DMS79 (cell line): ENCODE measurements around the gene SYT15B.
"Not testable (repeated sequence)": the region's sequence is repeated elsewhere in the genome, so short reads cannot be mapped to it uniquely, and the experiment has no call there.

ENCODE experiments used
- DNase-seq: peaks from one replicate; lab custom pipeline; 2025; lab: John Stamatoyannopoulos, UW

Gene SYT15B

GRCh38 chr10:47763554-47764175 lies at the start of gene SYT15B:
SYT15B (minus strand) TSS chr10:47763592; CDS start chr10:47762640, 952 bp downstream.
- DNase-seq = not testable (repeated sequence)

GRCh38 chr10:47779590-47779989 lies 16.2 kb upstream of the SYT15B start:
- not testable (repeated sequence) for DNase-seq

GRCh38 chr10:47775361-47776231 lies 12.2 kb upstream of the SYT15B start:
- DNase-seq = not testable (repeated sequence)

- DNase-seq = not testable (repeated sequence)
These were observed 7.4 kb upstream of the SYT15B start for GRCh38 chr10:47770745-47771144.

- not testable (repeated sequence) for DNase-seq
These were observed 5.3 kb upstream of the SYT15B start for GRCh38 chr10:47768578-47769115.

GRCh38 chr10:47768085-47768484 lies 4.7 kb upstream of the SYT15B start:
- DNase-seq = not testable (repeated sequence)

- not testable (repeated sequence) for DNase-seq
These were observed 3.8 kb upstream of the SYT15B start for GRCh38 chr10:47767236-47767635.

GRCh38 chr10:47765232-47765631 lies 1.8 kb upstream of the SYT15B start:
- not testable (repeated sequence) for DNase-seq

GRCh38 chr10:47762674-47763553 lies 478 bp downstream of the SYT15B start:
- not testable (repeated sequence) for DNase-seq

- not testable (repeated sequence) for DNase-seq
These were observed 4.5 kb downstream of the SYT15B start for GRCh38 chr10:47758855-47759254.

- DNase-seq = not testable (repeated sequence)
These were observed 7.2 kb downstream of the SYT15B start for GRCh38 chr10:47756169-47756568.

GRCh38 chr10:47753871-47754270 lies 9.5 kb downstream of the SYT15B start:
- not testable (repeated sequence) for DNase-seq

- DNase-seq = not testable (repeated sequence)
These were observed 10.2 kb downstream of the SYT15B start for GRCh38 chr10:47753176-47753575.

GRCh38 chr10:47751821-47752220 lies 11.6 kb downstream of the SYT15B start:
- not testable (repeated sequence) for DNase-seq

GRCh38 chr10:47750360-47750759 lies 13.0 kb downstream of the SYT15B start:
- not testable (repeated sequence) for DNase-seq

GRCh38 chr10:47746780-47747376 lies 16.5 kb downstream of the SYT15B start:
- not testable (repeated sequence) for DNase-seq

- not testable (repeated sequence) for DNase-seq
These were observed 18.5 kb downstream of the SYT15B start for GRCh38 chr10:47744881-47745280.

- DNase-seq = not testable (repeated sequence)
These were observed 19.5 kb downstream of the SYT15B start for GRCh38 chr10:47743611-47744550.

GRCh38 chr10:47740868-47741267 lies 22.5 kb downstream of the SYT15B start:
- DNase-seq = not testable (repeated sequence)

GRCh38 chr10:47730911-47731310 lies 32.5 kb downstream of the SYT15B start:
- not testable (repeated sequence) for DNase-seq
